HG03558 (cell line): ENCODE data around the gene SSR4.
A peak's percentile ranks its signal among the peaks of the same experiment; 100 is the strongest.
"Not testable (repeated sequence)": the region's sequence is repeated elsewhere in the genome, so short reads cannot be mapped to it uniquely, and the experiment has no call there.

Source experiments
- ATAC-seq: cut with Tn5 transposase; IDR thresholded peaks from one replicate; pipeline ENCODE4 v1.9.1; 2021; ENCODE audit warnings: moderate number of reproducible peaks; ENCODE audit not compliant: unreplicated experiment; ENCODE audit errors: extremely low read depth

Gene SSR4

GRCh38 chrX:153794018-153794896 is at the start of gene SSR4, which contains the start of gene IDH3G:
Gene SSR4 (plus strand): TSS chrX:153794668. CDS start chrX:153794688, 20 bp downstream.
Gene IDH3G (minus strand): TSS chrX:153794375. CDS start chrX:153794326, 49 bp downstream.
- peak; percentile 65 for ATAC-seq

- not testable (repeated sequence) for ATAC-seq
These were observed 49.4 kb upstream of the SSR4 start for GRCh38 chrX:153745067-153745433.

- ATAC-seq, result no peak
These were observed 48.1 kb upstream of the SSR4 start for GRCh38 chrX:153746359-153746758.

GRCh38 chrX:153746991-153747390 is 47.5 kb upstream of the SSR4 start:
- not testable (repeated sequence) for ATAC-seq

- not testable (repeated sequence) for ATAC-seq
These were observed 45.5 kb upstream of the SSR4 start for GRCh38 chrX:153749017-153749416.

- ATAC-seq, result no peak
These were observed 44.2 kb upstream of the SSR4 start for GRCh38 chrX:153750127-153750774.

GRCh38 chrX:153755136-153755535 is 39.3 kb upstream of the SSR4 start:
- ATAC-seq, result no peak

- ATAC-seq, result no peak
These were observed 32.6 kb upstream of the SSR4 start for GRCh38 chrX:153761863-153762262.

- ATAC-seq, result no peak
These were observed 31.8 kb upstream of the SSR4 start for GRCh38 chrX:153762626-153763173.

- no peak for ATAC-seq
These were observed 31.1 kb upstream of the SSR4 start for GRCh38 chrX:153763298-153763932.

- no peak for ATAC-seq
These were observed 30.3 kb upstream of the SSR4 start, which contains the start of gene PLXNB3 for GRCh38 chrX:153763989-153764755. Gene PLXNB3 (plus strand): TSS chrX:153764249. CDS start chrX:153765536, 1,287 bp downstream.

- no peak for ATAC-seq
These were observed 29.7 kb upstream of the SSR4 start for GRCh38 chrX:153764786-153765137.

GRCh38 chrX:153765138-153766079 is 29.1 kb upstream of the SSR4 start:
- ATAC-seq, result no peak

GRCh38 chrX:153766098-153766817 is 28.2 kb upstream of the SSR4 start:
- ATAC-seq, result no peak

GRCh38 chrX:153766871-153767673 is 27.4 kb upstream of the SSR4 start:
- no peak for ATAC-seq

GRCh38 chrX:153767674-153768055 is 26.8 kb upstream of the SSR4 start:
- ATAC-seq, result no peak
